GM23338 (cell line): ENCODE measurements around the gene SLC7A5. TPM values are rescaled to one million over a fixed set of nuclear protein-coding genes. Genes with fewer than 3 reads are reported as not detected.
"Not testable (repeated sequence)": the region's sequence is repeated elsewhere in the genome, so short reads cannot be mapped to it uniquely, and the experiment has no call there.

ENCODE experiments used
- ATAC-seq: fragments of 200-7000 bp; cut with Tn5 transposase; 3 replicates; pipeline ENCODE4 v1.9.1; 2020
- DNase-seq: peaks from one replicate; pipeline ENCODE4 v3.0.0-alpha.2; 2015; ENCODE audit warnings: low spot score
- H2AFZ ChIP-seq: fragments of 200-600 bp; sonication (generic); 2 replicates; pipeline ENCODE4 v1.8.0; 2016; ENCODE audit warnings: antibody characterized with exemption, mild to moderate bottlenecking, moderate library complexity
- H3F3A ChIP-seq: fragments of 200-600 bp; sonication (generic); replicated peaks from 2 replicates; pipeline ENCODE4 v1.8.0; 2017; ENCODE audit warnings: antibody characterized with exemption, mixed run types, low read depth
- H3K27ac ChIP-seq: fragments of 200-600 bp; sonication (generic); 2 replicates; pipeline ENCODE4 v1.6.1; 2016; ENCODE audit warnings: low read depth
- H3K27me3 ChIP-seq: fragments of 200-600 bp; sonication (generic); 2 replicates; pipeline ENCODE4 v1.8.0; 2016; ENCODE audit warnings: mild to moderate bottlenecking, mixed run types, moderate library complexity; ENCODE audit not compliant: insufficient read depth
- H3K36me3 ChIP-seq: fragments of 200-600 bp; sonication (generic); 2 replicates; pipeline ENCODE4 v1.8.0; 2016; ENCODE audit warnings: mild to moderate bottlenecking; ENCODE audit not compliant: insufficient read depth
- H3K4me1 ChIP-seq: fragments of 200-600 bp; sonication (generic); 2 replicates; pipeline ENCODE4 v1.8.0; 2016; ENCODE audit warnings: mild to moderate bottlenecking, moderate library complexity; ENCODE audit not compliant: insufficient read depth
- H3K4me2 ChIP-seq: fragments of 200-600 bp; sonication (generic); 2 replicates; pipeline ENCODE4 v1.7.1; 2017; ENCODE audit warnings: mixed run types
- H3K4me3 ChIP-seq: fragments of 200-600 bp; sonication (generic); 2 replicates; pipeline ENCODE4 v1.6.1; 2016; ENCODE audit warnings: mixed run types
- H3K79me2 ChIP-seq: fragments of 200-600 bp; sonication (generic); replicated peaks from 2 replicates; pipeline ENCODE4 v1.8.0; 2017; ENCODE audit warnings: mild to moderate bottlenecking; ENCODE audit not compliant: insufficient read depth
- H3K9me2 ChIP-seq: fragments of 200-600 bp; sonication (generic); 2 replicates; pipeline ENCODE4 v1.8.0; 2017; ENCODE audit not compliant: insufficient read depth
- H4K20me1 ChIP-seq: fragments of 200-600 bp; sonication (generic); replicated peaks from 2 replicates; pipeline ENCODE4 v1.8.0; 2017; ENCODE audit warnings: mild to moderate bottlenecking; ENCODE audit not compliant: insufficient read depth
- H3K27ac Mint-ChIP-seq: 2 replicates; pipeline ENCODE4 v1.8.0; 2020; ENCODE audit warnings: inconsistent platforms, mild to moderate bottlenecking, moderate library complexity, mixed read lengths
- H3K27me3 Mint-ChIP-seq: 3 replicates; pipeline ENCODE4 v1.8.0; 2022; ENCODE audit warnings: low read depth, mild to moderate bottlenecking, moderate library complexity, mixed read lengths, inconsistent platforms; ENCODE audit not compliant: insufficient read depth, poor library complexity
- H3K36me3 Mint-ChIP-seq: 3 replicates; pipeline ENCODE4 v1.8.0; 2021; ENCODE audit warnings: low read depth, mild to moderate bottlenecking, inconsistent platforms, moderate library complexity, mixed read lengths
- H3K4me1 Mint-ChIP-seq: 3 replicates; pipeline ENCODE4 v1.8.0; 2020; ENCODE audit warnings: mild to moderate bottlenecking, inconsistent platforms, mixed read lengths
- H3K4me3 Mint-ChIP-seq: 3 replicates; pipeline ENCODE4 v1.8.0; 2021; ENCODE audit warnings: moderate library complexity, mild to moderate bottlenecking, inconsistent platforms, mixed read lengths
- H3K9me3 Mint-ChIP-seq: 3 replicates; pipeline ENCODE4 v1.8.0; 2020; ENCODE audit warnings: moderate library complexity, mild to moderate bottlenecking, inconsistent platforms, mixed read lengths
- CREB1 ChIP-seq: fragments of 250-450 bp; sonication (Bioruptor Pico); IDR thresholded peaks from 2 replicates; pipeline ENCODE4 v1.5.0; 2020; ENCODE audit warnings: low read depth, mild to moderate bottlenecking, moderate library complexity
- EZH2 ChIP-seq: fragments of 200-600 bp; sonication (generic); IDR thresholded peaks from one replicate; pipeline ENCODE4 v1.8.0; 2017; ENCODE audit warnings: antibody characterized with exemption, mild to moderate bottlenecking, low read depth; ENCODE audit not compliant: unreplicated experiment
- JUNB ChIP-seq: IDR thresholded peaks from one replicate; pipeline ENCODE4 v1.6.1; 2016; ENCODE audit warnings: antibody characterized with exemption; ENCODE audit not compliant: unreplicated experiment
- POLR2AphosphoS5 ChIP-seq: IDR thresholded peaks from 2 replicates; pipeline ENCODE4 v1.6.1; 2016; ENCODE audit warnings: antibody characterized with exemption, low read depth
- REST ChIP-seq: IDR thresholded peaks from one replicate; pipeline ENCODE4 v1.6.1; 2018; ENCODE audit warnings: antibody characterized with exemption; ENCODE audit not compliant: unreplicated experiment
- ZNF462 ChIP-seq: fragments of 250-450 bp; sonication (Bioruptor Pico); IDR thresholded peaks from 2 replicates; pipeline ENCODE4 v1.5.0; 2020; ENCODE audit warnings: mild to moderate bottlenecking, moderate library complexity
- polyA plus RNA-seq: library from polyadenylated mRNA; unstranded; fragments of >200 nt; fragmentation: Nextera tagmentation; extraction: Ambion mirVana; gene quantifications from 2 replicates; pipeline ENCODE4 v1.2.1, GENCODE V29; 2016
- total RNA-seq: library from RNA; depleted of rRNA; stranded (reverse); fragments of >200 nt; shearing (Covaris generic); gene quantifications from 2 replicates; pipeline ENCODE4 v1.2.3, GENCODE V29; 2014

Gene SLC7A5
- total and polyA plus RNA-seq, 2 experiments from 2014 or later, result 107 to 386 TPM

- Histone ChIP-seq H3K4me1 (peaks cover 31% of the 10 kb centered on the region), H3K9me2 (no peaks in the 10 kb centered on the region), H3F3A (0 out of 2 replicates have a peak, but pooled peaks cover 4% of the 10 kb centered on the region), H3K4me3 (no peak overlapping the region), H2AFZ (no peak overlapping the region), H3K27ac (no peak overlapping the region), H3K27me3 (no peaks in the 10 kb centered on the region), H4K20me1 (no peaks in the 10 kb centered on the region), H3K4me2 (no peak overlapping the region), H3K79me2 (no peaks in the 10 kb centered on the region), H3K36me3 (peaks cover 9% of the 10 kb centered on the region)
- ATAC-seq (no peak), DNase-seq (no peak)
- peaks cover 22% of the 10 kb centered on the region for H3K36me3 Mint-ChIP-seq
- peaks cover 21% of the 10 kb centered on the region for H3K27me3 Mint-ChIP-seq
- H3K4me3 Mint-ChIP-seq, result no peak overlapping the region
- peaks cover 30% of the 10 kb centered on the region for H3K4me1 Mint-ChIP-seq
- H3K27ac Mint-ChIP-seq, result no peak overlapping the region
- H3K9me3 Mint-ChIP-seq, result peaks cover 34% of the 10 kb centered on the region
- TF ChIP-seq EZH2, result no peak
Measured at GRCh38 chr16:87817910-87818309, 51.4 kb downstream of the SLC7A5 start.

GRCh38 chr16:87817370-87817769 is 51.9 kb downstream of the SLC7A5 start:
- not testable (repeated sequence) for H4K20me1 ChIP-seq, DNase-seq, H3K4me3 Mint-ChIP-seq, H3F3A ChIP-seq, H3K27ac ChIP-seq, H3K4me2 ChIP-seq, H3K4me3 ChIP-seq, H2AFZ ChIP-seq, H3K36me3 ChIP-seq, ATAC-seq, H3K27me3 ChIP-seq, H3K9me2 ChIP-seq, H3K79me2 ChIP-seq, H3K27ac Mint-ChIP-seq
- Mint-ChIP-seq H3K4me1 (peaks cover 26% of the 10 kb centered on the region), H3K27me3 (peaks cover 16% of the 10 kb centered on the region), H3K36me3 (peaks cover 22% of the 10 kb centered on the region), H3K9me3 (peaks cover 34% of the 10 kb centered on the region)
- H3K4me1 ChIP-seq, result peaks cover 26% of the 10 kb centered on the region

GRCh38 chr16:87816507-87817100 is 52.7 kb downstream of the SLC7A5 start:
- ATAC-seq (no peak), DNase-seq (no peak)
- peaks cover 22% of the 10 kb centered on the region for H3K36me3 Mint-ChIP-seq
- H3K4me1 Mint-ChIP-seq, result peaks cover 23% of the 10 kb centered on the region
- Histone ChIP-seq H3F3A (no peaks in the 10 kb centered on the region), H2AFZ (no peak overlapping the region), H3K27ac (no peak overlapping the region), H3K79me2 (no peaks in the 10 kb centered on the region), H3K36me3 (peaks cover 9% of the 10 kb centered on the region), H3K27me3 (no peaks in the 10 kb centered on the region), H3K4me3 (no peak overlapping the region), H3K4me1 (peaks cover 18% of the 10 kb centered on the region), H4K20me1 (no peaks in the 10 kb centered on the region), H3K4me2 (no peak overlapping the region), H3K9me2 (no peaks in the 10 kb centered on the region)
- H3K27me3 Mint-ChIP-seq, result peaks cover 8% of the 10 kb centered on the region
- no peak overlapping the region for H3K27ac Mint-ChIP-seq
- H3K9me3 Mint-ChIP-seq, result peaks cover 34% of the 10 kb centered on the region
- no peak overlapping the region for H3K4me3 Mint-ChIP-seq
- no peak for TF ChIP-seq JUNB
- no peak for TF ChIP-seq POLR2AphosphoS5
- TF ChIP-seq REST, result no peak
- no peak for TF ChIP-seq CREB1
- no peak for TF ChIP-seq ZNF462 (CRISPR knock-in tag)
